Astrocyte (in vitro differentiated cells and primary cell): ENCODE data around the gene MRPS6. TPM values are rescaled to one million over a fixed set of nuclear protein-coding genes. Genes with fewer than 3 reads are reported as not detected.

Source experiments
- DNase-seq: peaks from one replicate; pipeline ENCODE4 v3.0.0-alpha.2; 2010; ENCODE audit warnings: low read depth
- FAIRE-seq: peaks from 2 replicates; lab custom pipeline; 2011; peaks lifted over from hg19 to GRCh38; lab: Jason Lieb, UNC
- H2AFZ ChIP-seq: 2 replicates; pipeline ENCODE4 v1.6.0; 2012; ENCODE audit warnings: low read depth, low read length, inconsistent platforms
- H3K27ac ChIP-seq: 2 replicates; pipeline ENCODE4 v1.5.1; 2011; ENCODE audit warnings: low read depth, low read length, inconsistent platforms
- H3K27me3 ChIP-seq: 2 replicates; pipeline ENCODE4 v1.6.0; 2011; ENCODE audit warnings: low read length, inconsistent platforms; ENCODE audit not compliant: insufficient read depth
- H3K36me3 ChIP-seq: 2 replicates; pipeline ENCODE4 v1.5.1; 2011; ENCODE audit warnings: low read length, inconsistent platforms; ENCODE audit not compliant: insufficient read depth
- H3K4me1 ChIP-seq: 2 replicates; pipeline ENCODE4 v1.5.1; 2011; ENCODE audit warnings: low read length, inconsistent platforms; ENCODE audit not compliant: insufficient read depth
- H3K4me2 ChIP-seq: 2 replicates; pipeline ENCODE4 v1.6.0; 2012; ENCODE audit warnings: low read length, inconsistent platforms
- H3K4me3 ChIP-seq: 2 replicates; pipeline ENCODE4 v1.5.1; 2011; ENCODE audit warnings: low read depth, mild to moderate bottlenecking, low read length, inconsistent platforms; ENCODE audit not compliant: insufficient read depth
- H3K79me2 ChIP-seq: 2 replicates; pipeline ENCODE4 v1.6.0; 2012; ENCODE audit warnings: mild to moderate bottlenecking, low read length, inconsistent platforms; ENCODE audit not compliant: insufficient read depth
- H3K9ac ChIP-seq: 2 replicates; pipeline ENCODE4 v1.6.0; 2012; ENCODE audit warnings: mild to moderate bottlenecking, low read length, inconsistent platforms
- H3K9me3 ChIP-seq: 2 replicates; pipeline ENCODE4 v1.5.1; 2012; ENCODE audit warnings: low read depth, mild to moderate bottlenecking, low read length, inconsistent platforms; ENCODE audit not compliant: insufficient read depth
- H4K20me1 ChIP-seq: 2 replicates; pipeline ENCODE4 v1.6.0; 2012; ENCODE audit warnings: low read length, inconsistent platforms; ENCODE audit not compliant: insufficient read depth
- H3K27ac Mint-ChIP-seq: one replicate; pipeline ENCODE4 v1.8.0; 2021; ENCODE audit warnings: mild to moderate bottlenecking, mixed read lengths; ENCODE audit not compliant: unreplicated experiment
- H3K27me3 Mint-ChIP-seq: one replicate; pipeline ENCODE4 v1.8.0; 2021; ENCODE audit warnings: low read depth, mixed read lengths; ENCODE audit not compliant: unreplicated experiment
- H3K36me3 Mint-ChIP-seq: one replicate; pipeline ENCODE4 v1.8.0; 2021; ENCODE audit warnings: low read depth, mixed read lengths; ENCODE audit not compliant: unreplicated experiment
- H3K4me1 Mint-ChIP-seq: one replicate; pipeline ENCODE4 v1.8.0; 2021; ENCODE audit warnings: low read depth, mixed read lengths; ENCODE audit not compliant: unreplicated experiment
- H3K4me3 Mint-ChIP-seq: one replicate; pipeline ENCODE4 v1.8.0; 2021; ENCODE audit warnings: mild to moderate bottlenecking, moderate library complexity, mixed read lengths; ENCODE audit not compliant: unreplicated experiment
- H3K9me3 Mint-ChIP-seq: one replicate; pipeline ENCODE4 v1.8.0; 2021; ENCODE audit warnings: mild to moderate bottlenecking, mixed read lengths; ENCODE audit not compliant: unreplicated experiment
- EZH2 ChIP-seq: IDR thresholded peaks from 2 replicates; pipeline ENCODE4 v1.6.1; 2012; ENCODE audit warnings: mild to moderate bottlenecking, low read length, inconsistent platforms; ENCODE audit not compliant: insufficient read depth
- total RNA-seq: library from RNA; stranded (reverse); gene quantifications from 2 replicates; pipeline ENCODE4 v1.2.1, GENCODE V29; 2021
- TF ChIP-seq, protein P1 (sequence below): IDR thresholded peaks from 2 replicates; pipeline ENCODE4 v1.5.1; 2011; ENCODE audit warnings: low read depth, mild to moderate bottlenecking, inconsistent platforms, low read length, moderate library complexity; ENCODE audit not compliant: insufficient read depth

Gene MRPS6
- total RNA-seq, 1 donor from 2014 or later, result 67.5 TPM

DNA sequence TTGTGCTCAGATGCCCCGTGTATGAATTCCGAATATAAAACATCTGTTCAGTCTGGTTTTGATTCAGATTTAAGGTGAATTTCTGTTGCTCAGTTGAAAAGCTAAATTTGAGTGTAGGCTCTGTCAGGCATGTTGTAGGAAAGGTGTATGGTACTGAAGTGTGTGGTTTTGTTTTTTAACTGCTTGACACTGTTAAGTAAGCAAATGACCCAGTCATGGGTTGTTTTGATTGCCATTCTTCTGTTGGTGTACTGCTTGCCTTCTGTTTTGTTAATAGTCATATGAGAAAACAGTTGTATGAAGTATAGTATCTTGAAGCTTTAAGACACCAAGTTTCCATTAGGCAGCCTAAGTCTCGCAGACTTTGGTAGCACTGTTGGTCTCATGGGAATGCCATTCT is 10.0 kb downstream of the MRPS6 start:
- Histone ChIP-seq H3K4me2 (no peak overlapping the region), H4K20me1 (peaks cover 72% of the 10 kb centered on the region), H3K4me3 (no peak overlapping the region), H3K79me2 (peaks cover 83% of the 10 kb centered on the region), H3K36me3 (peaks cover 4% of the 10 kb centered on the region), H2AFZ (no peak overlapping the region), H3K27me3 (no peaks in the 10 kb centered on the region), H3K9me3 (no peaks in the 10 kb centered on the region), H3K9ac (no peak overlapping the region), H3K4me1 (peaks cover 4% of the 10 kb centered on the region), H3K27ac (no peak overlapping the region)
- no peak overlapping the region for H3K27ac Mint-ChIP-seq
- H3K4me1 Mint-ChIP-seq, result peaks cover 27% of the 10 kb centered on the region
- no peaks in the 10 kb centered on the region for H3K9me3 Mint-ChIP-seq
- peaks cover 13% of the 10 kb centered on the region for H3K36me3 Mint-ChIP-seq
- FAIRE-seq, result no peak
- no peak for TF ChIP-seq EZH2
- TF ChIP-seq, protein P1, sequence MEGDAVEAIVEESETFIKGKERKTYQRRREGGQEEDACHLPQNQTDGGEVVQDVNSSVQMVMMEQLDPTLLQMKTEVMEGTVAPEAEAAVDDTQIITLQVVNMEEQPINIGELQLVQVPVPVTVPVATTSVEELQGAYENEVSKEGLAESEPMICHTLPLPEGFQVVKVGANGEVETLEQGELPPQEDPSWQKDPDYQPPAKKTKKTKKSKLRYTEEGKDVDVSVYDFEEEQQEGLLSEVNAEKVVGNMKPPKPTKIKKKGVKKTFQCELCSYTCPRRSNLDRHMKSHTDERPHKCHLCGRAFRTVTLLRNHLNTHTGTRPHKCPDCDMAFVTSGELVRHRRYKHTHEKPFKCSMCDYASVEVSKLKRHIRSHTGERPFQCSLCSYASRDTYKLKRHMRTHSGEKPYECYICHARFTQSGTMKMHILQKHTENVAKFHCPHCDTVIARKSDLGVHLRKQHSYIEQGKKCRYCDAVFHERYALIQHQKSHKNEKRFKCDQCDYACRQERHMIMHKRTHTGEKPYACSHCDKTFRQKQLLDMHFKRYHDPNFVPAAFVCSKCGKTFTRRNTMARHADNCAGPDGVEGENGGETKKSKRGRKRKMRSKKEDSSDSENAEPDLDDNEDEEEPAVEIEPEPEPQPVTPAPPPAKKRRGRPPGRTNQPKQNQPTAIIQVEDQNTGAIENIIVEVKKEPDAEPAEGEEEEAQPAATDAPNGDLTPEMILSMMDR, result no peak
- no peak for DNase-seq
- no peaks in the 10 kb centered on the region for H3K27me3 Mint-ChIP-seq
- H3K4me3 Mint-ChIP-seq, result no peak overlapping the region

DNA sequence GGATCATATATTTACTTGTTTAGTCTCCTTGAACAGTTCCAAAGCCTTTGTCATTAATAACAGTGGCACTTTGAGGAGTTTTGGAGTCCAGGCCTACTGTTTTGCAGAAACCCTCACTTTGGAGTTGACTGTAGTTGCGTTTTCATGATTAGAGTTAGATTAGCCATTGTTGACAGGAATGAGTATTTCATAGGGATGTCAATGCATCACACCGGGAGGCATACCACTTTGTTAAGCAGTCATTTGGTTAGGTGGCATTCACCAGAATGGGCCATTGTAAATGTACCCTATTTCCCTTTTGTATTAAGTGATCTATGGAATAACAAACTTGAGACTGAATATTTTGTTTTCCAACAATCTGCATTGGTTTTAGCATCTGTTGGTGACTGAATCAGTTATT is 11.8 kb downstream of the MRPS6 start:
- Histone ChIP-seq H3K9ac (no peak overlapping the region), H3K27me3 (no peaks in the 10 kb centered on the region), H3K27ac (no peak overlapping the region), H3K36me3 (peaks cover 4% of the 10 kb centered on the region), H2AFZ (no peak overlapping the region), H4K20me1 (peaks cover 76% of the 10 kb centered on the region), H3K4me2 (no peak overlapping the region), H3K79me2 (peaks cover 96% of the 10 kb centered on the region), H3K9me3 (no peaks in the 10 kb centered on the region), H3K4me3 (no peak overlapping the region), H3K4me1 (peaks cover 4% of the 10 kb centered on the region)
- Mint-ChIP-seq H3K27ac (no peak overlapping the region), H3K27me3 (no peaks in the 10 kb centered on the region), H3K9me3 (no peaks in the 10 kb centered on the region), H3K4me3 (no peak overlapping the region), H3K4me1 (peaks cover 19% of the 10 kb centered on the region), H3K36me3 (peaks cover 8% of the 10 kb centered on the region)
- DNase-seq, result no peak
- TF ChIP-seq, protein P1, result no peak
- TF ChIP-seq EZH2, result no peak
- FAIRE-seq, result no peak

DNA sequence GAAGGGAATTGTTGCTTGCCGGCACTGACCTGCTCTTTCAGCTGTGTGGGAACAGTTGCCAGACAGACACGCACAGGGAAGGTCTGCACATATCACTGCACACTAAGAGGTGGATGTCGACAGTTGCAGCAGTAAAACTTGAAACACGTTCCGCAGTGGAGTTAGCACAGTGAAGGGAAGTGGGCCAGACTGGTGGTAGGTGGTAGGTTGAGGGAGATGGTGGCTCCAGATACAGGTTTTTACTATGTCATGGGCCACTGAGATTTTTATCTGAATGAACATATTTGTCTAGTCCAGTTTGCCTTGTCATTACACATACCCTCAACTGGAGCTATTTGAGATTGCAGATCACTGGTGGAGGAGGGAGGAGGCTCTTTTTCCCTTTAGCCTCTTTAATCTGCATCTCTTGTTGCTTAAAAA is 13.5 kb downstream of the MRPS6 start:
- TF ChIP-seq, protein P1, result no peak
- no peak for TF ChIP-seq EZH2

More for the DNA sequence above, 13.5 kb downstream of the MRPS6 start:
- no peak overlapping the region for H3K9ac ChIP-seq
- no peaks in the 10 kb centered on the region for H3K9me3 ChIP-seq
- Mint-ChIP-seq H3K27me3 (no peaks in the 10 kb centered on the region), H3K4me1 (peaks cover 11% of the 10 kb centered on the region), H3K27ac (no peak overlapping the region), H3K9me3 (no peaks in the 10 kb centered on the region), H3K4me3 (no peak overlapping the region), H3K36me3 (no peaks in the 10 kb centered on the region)
- H3K27me3 ChIP-seq, result no peaks in the 10 kb centered on the region
- peaks cover 4% of the 10 kb centered on the region for H3K36me3 ChIP-seq
- FAIRE-seq (no peak), DNase-seq (no peak)
- no peak overlapping the region for H3K4me3 ChIP-seq
- peaks cover 83% of the 10 kb centered on the region for H4K20me1 ChIP-seq
- H3K27ac ChIP-seq, result no peak overlapping the region
- H3K4me2 ChIP-seq, result no peak overlapping the region
- no peak overlapping the region for H2AFZ ChIP-seq
- peaks cover 97% of the 10 kb centered on the region for H3K79me2 ChIP-seq
- H3K4me1 ChIP-seq, result no peaks in the 10 kb centered on the region
